HL-60/S4 (cell line): ENCODE data around the gene PRAME.
"Not testable (repeated sequence)": the region's sequence is repeated elsewhere in the genome, so short reads cannot be mapped to it uniquely, and the experiment has no call there.

ENCODE experiments used
- in situ Hi-C: fragments of 300-500 bp; cut with MboI; formaldehyde crosslinking; loops from 2 replicates; pipeline ENCODE4 v1.14.3; 2022; ENCODE audit warnings: low sequenced_read_pairs

Gene PRAME

GRCh38 chr22:22526125-22526912 is 32.7 kb downstream of the PRAME start:
- in situ Hi-C loops, result no loop called here

GRCh38 chr22:22523494-22523893 is 35.6 kb downstream of the PRAME start:
- in situ Hi-C loops, result no loop called here

- in situ Hi-C loops, result no loop called here
Observed at GRCh38 chr22:22521631-22522030, 37.4 kb downstream of the PRAME start.

- in situ Hi-C loops, result no loop called here
Observed at GRCh38 chr22:22520667-22521602, 38.1 kb downstream of the PRAME start.

GRCh38 chr22:22520020-22520656 is 38.9 kb downstream of the PRAME start, which contains the start of gene ZNF280A:
TSS of gene ZNF280A (minus strand) at chr22:22520270. CDS start at chr22:22515630, 4,640 bp downstream.
- in situ Hi-C loops, result no loop called here

GRCh38 chr22:22519591-22519990 is 39.5 kb downstream of the PRAME start:
- in situ Hi-C loops, result no loop called here

GRCh38 chr22:22516992-22517391 is 42.1 kb downstream of the PRAME start:
- in situ Hi-C loops, result no loop called here

GRCh38 chr22:22515890-22516289 is 43.2 kb downstream of the PRAME start:
- in situ Hi-C loops, result no loop called here

GRCh38 chr22:22514431-22514830 is 44.6 kb downstream of the PRAME start:
- in situ Hi-C loops, result not testable (repeated sequence)

GRCh38 chr22:22513619-22514018 is 45.4 kb downstream of the PRAME start:
- in situ Hi-C loops, result no loop called here

- in situ Hi-C loops, result no loop called here
Observed at GRCh38 chr22:22512951-22513350, 46.1 kb downstream of the PRAME start.

- in situ Hi-C loops, result not testable (repeated sequence)
Observed at GRCh38 chr22:22510833-22511232, 48.2 kb downstream of the PRAME start.

GRCh38 chr22:22509912-22510311 is 49.2 kb downstream of the PRAME start:
- in situ Hi-C loops, result not testable (repeated sequence)

- in situ Hi-C loops, result no loop called here
Observed at GRCh38 chr22:22508274-22509176, 50.5 kb downstream of the PRAME start, which contains the start of gene ZNF280B. TSS of gene ZNF280B (minus strand) at chr22:22508742. CDS start at chr22:22489398, 19,344 bp downstream.

- in situ Hi-C loops, result no loop called here
Observed at GRCh38 chr22:22507743-22508273, 51.3 kb downstream of the PRAME start.

- in situ Hi-C loops, result no loop called here
Observed at GRCh38 chr22:22506736-22507135, 52.3 kb downstream of the PRAME start.

- in situ Hi-C loops, result no loop called here
Observed at GRCh38 chr22:22498267-22498666, 60.8 kb downstream of the PRAME start.
